Dendritic cell treated with granulocyte-macrophage colony-stimulating factor and Interleukin-4, amounts not matched to agents 40 ng/mL and 50 ng/mL, for 4 days (primary cell): ENCODE measurements around the gene C14orf132.

Experiments
- H3K27ac Mint-ChIP-seq: one replicate; pipeline ENCODE4 v1.8.0; 2022; ENCODE audit warnings: mild to moderate bottlenecking, mixed read lengths
- H3K27me3 Mint-ChIP-seq: one replicate; pipeline ENCODE4 v1.8.0; 2022; ENCODE audit warnings: mild to moderate bottlenecking, mixed read lengths
- H3K36me3 Mint-ChIP-seq: one replicate; pipeline ENCODE4 v1.8.0; 2022; ENCODE audit warnings: low read depth, mixed read lengths
- H3K4me1 Mint-ChIP-seq: one replicate; pipeline ENCODE4 v1.8.0; 2022; ENCODE audit warnings: low read depth, mixed read lengths
- H3K4me3 Mint-ChIP-seq: one replicate; pipeline ENCODE4 v1.8.0; 2022; ENCODE audit warnings: mild to moderate bottlenecking, moderate library complexity, mixed read lengths
- H3K9me3 Mint-ChIP-seq: one replicate; pipeline ENCODE4 v1.8.0; 2022; ENCODE audit warnings: mixed read lengths
- intact Hi-C: fragments of 100-400 bp; cut with micrococcal nuclease; formaldehyde crosslinking; loops from one replicate; pipeline ENCODE4 v1.15.0; 2022

C14orf132 gene

DNA sequence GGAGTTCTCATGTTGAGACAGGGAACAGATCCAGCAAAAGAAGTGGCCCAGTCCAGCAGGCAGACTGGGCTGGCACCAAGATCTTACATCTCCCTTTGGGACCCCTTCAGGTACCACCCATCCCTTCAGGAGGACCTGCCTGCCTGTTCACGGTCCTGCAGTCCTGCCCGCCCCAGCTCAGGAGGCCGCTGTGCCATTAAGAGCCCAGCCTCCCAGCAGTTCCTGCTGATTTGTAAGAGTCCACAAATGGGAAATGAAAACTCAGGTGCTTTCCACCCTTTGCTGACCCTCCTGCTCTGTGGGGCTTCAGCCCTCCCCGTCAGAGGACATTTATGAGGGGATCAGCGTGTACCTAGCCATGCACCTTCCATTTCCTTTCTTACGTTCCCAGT lies 39.5 kb downstream of the C14orf132 start:
- Mint-ChIP-seq H3K27ac (no peak overlapping the region), H3K9me3 (no peaks in the 10 kb centered on the region), H3K36me3 (no peaks in the 10 kb centered on the region), H3K27me3 (peaks cover 3% of the 10 kb centered on the region), H3K4me3 (no peak overlapping the region), H3K4me1 (no peaks in the 10 kb centered on the region)
- intact Hi-C loops, result no loop called here

DNA sequence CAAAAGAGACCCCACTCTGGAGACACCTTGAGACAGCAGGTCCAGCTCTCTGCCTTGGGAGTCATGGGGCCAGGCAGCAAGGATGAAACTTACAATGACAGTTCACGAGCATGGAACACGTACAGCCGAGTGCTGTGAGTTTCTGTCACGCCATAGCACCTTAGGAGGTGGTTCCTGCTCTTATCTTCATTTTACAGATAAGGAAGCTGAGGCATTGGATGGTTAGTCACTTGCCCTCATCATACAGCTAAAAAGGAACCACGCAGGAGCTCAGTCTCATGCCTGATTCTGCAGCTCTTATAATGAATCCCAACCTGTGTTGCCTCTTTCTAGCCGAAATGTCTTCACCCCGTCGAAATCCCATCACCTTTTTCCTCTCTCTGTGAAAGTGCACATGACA lies 39.9 kb downstream of the C14orf132 start:
- intact Hi-C loops, result no loop called here
- Mint-ChIP-seq H3K9me3 (no peaks in the 10 kb centered on the region), H3K4me1 (no peaks in the 10 kb centered on the region)

DNA sequence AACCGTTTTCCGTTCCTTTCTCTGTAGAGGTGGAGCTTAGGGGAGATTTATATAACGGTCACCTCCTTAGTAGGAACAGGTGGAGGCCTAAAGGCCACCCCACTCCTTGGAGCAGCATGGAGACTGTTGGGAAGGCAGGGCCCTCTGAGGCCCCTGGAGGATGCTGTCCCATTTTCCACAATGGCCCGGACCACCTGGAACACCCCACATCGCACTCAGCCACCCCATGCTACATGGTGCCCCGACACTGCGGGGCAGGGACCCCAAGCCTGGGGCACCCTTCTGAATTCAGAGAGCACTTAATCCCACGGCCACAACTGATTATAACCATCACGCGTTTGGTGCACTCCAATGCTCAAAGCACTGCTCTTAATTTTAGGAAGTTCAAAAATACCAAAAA lies 41.4 kb downstream of the C14orf132 start:
- Mint-ChIP-seq H3K4me3 (no peak overlapping the region), H3K27me3 (peaks cover 2% of the 10 kb centered on the region), H3K27ac (no peak overlapping the region), H3K4me1 (no peaks in the 10 kb centered on the region), H3K36me3 (no peaks in the 10 kb centered on the region), H3K9me3 (no peaks in the 10 kb centered on the region)
- intact Hi-C loops, result no loop called here

More for the DNA sequence above, 39.9 kb downstream of the C14orf132 start:
- Mint-ChIP-seq H3K27me3 (peaks cover 2% of the 10 kb centered on the region), H3K27ac (no peak overlapping the region), H3K4me3 (no peak overlapping the region), H3K36me3 (no peaks in the 10 kb centered on the region)

DNA sequence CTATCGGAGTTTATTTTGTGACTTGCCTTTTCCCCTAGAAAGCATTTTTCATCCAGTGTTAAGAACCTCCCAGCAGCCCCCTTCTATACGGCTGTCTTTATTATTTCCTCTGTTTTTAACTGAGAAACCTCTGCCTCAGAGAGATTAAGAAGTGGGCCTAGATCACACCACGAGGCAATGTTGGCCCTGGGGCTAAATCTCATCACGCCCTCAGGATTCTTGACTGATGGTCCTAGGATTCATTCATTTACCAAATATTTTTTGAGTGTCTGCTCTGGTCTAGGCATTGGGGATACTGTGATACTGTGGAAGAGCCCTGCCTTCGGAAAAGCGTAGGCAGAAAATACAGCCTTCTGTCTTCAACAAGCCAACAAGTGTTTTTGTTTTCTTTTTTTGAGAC lies 42.1 kb downstream of the C14orf132 start:
- Mint-ChIP-seq H3K9me3 (no peaks in the 10 kb centered on the region), H3K27me3 (peaks cover 2% of the 10 kb centered on the region), H3K4me1 (no peaks in the 10 kb centered on the region), H3K36me3 (no peaks in the 10 kb centered on the region), H3K27ac (no peak overlapping the region), H3K4me3 (no peak overlapping the region)
- intact Hi-C loops, result no loop called here

DNA sequence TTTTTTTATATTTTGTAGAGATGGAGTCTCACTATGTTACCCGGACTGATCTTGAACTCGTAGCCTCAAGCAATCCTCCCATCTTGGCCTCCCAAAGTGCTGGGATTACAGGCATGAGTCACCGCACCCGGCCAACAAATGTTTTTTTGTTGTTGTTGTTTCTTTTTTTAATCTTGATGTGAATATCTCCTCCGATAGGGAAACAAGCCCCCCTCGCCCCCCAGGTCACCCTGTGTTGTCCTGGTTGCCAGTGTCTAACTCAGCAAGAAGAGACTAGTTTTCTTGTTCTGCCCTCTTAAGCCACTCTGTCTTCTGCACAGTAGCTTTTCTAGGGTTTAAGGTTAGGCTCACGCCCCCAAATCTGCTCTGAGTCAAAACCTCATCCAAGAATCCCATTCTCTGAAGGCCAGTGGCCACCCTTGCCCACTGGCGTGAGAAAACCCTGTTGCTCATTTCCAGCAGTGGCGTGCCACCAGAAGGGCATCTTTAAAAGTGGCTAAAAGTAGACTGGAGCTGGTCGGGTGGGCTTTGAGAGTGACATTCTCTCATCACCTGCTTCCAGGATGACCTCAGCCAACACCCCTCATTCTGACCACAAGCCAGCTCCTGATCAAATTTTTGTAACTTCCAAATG lies 42.7 kb downstream of the C14orf132 start:
- no peaks in the 10 kb centered on the region for H3K9me3 Mint-ChIP-seq
- no peak overlapping the region for H3K4me3 Mint-ChIP-seq
- intact Hi-C loops, result no loop called here
- H3K27me3 Mint-ChIP-seq, result peaks cover 2% of the 10 kb centered on the region
- no peak overlapping the region for H3K27ac Mint-ChIP-seq
- H3K4me1 Mint-ChIP-seq, result no peaks in the 10 kb centered on the region
- no peaks in the 10 kb centered on the region for H3K36me3 Mint-ChIP-seq

DNA sequence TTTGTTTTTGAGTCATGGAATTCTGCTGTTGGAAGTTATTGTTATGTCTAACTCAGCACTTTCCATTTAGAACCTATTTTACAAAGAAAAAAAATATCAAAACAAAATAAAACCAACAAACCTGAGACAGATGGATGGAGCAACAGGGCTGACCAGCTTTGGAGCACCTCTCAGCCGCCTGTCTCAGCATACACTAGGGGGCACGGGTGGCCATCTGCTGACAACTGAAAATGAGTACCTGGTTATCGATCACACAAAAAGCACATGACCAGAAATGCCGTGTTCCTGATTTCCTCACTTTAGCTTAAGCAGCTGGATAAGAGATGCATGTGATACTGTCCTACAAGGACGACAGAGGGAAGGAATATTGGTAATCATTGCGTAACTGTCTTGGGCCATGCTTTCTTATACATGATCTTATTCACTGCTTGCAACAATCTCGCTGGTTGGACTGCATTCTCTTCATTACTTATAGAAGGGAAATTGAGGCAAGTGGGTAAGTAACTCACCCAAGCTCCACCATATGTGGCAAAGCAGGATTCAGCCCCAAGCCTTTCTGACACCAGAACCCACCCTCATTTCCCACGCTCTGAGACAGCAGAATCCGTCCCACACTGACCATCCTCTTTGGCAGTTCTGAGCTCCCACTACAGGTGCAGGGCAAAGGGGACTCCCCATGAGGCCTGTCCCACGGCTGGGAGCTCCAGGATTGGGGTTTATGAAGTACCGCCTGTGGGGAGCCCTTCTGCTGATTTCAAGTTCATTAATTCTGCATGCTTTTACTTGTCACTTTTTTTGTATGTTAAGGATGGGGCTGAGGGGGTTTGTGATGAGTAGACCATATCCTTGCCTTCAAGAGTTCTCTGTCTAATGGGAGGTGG lies 43.5 kb downstream of the C14orf132 start:
- Mint-ChIP-seq H3K4me1 (no peaks in the 10 kb centered on the region), H3K36me3 (no peaks in the 10 kb centered on the region), H3K27me3 (peaks cover 2% of the 10 kb centered on the region), H3K27ac (no peak overlapping the region), H3K4me3 (no peak overlapping the region), H3K9me3 (no peaks in the 10 kb centered on the region)
- intact Hi-C loops, result no loop called here

DNA sequence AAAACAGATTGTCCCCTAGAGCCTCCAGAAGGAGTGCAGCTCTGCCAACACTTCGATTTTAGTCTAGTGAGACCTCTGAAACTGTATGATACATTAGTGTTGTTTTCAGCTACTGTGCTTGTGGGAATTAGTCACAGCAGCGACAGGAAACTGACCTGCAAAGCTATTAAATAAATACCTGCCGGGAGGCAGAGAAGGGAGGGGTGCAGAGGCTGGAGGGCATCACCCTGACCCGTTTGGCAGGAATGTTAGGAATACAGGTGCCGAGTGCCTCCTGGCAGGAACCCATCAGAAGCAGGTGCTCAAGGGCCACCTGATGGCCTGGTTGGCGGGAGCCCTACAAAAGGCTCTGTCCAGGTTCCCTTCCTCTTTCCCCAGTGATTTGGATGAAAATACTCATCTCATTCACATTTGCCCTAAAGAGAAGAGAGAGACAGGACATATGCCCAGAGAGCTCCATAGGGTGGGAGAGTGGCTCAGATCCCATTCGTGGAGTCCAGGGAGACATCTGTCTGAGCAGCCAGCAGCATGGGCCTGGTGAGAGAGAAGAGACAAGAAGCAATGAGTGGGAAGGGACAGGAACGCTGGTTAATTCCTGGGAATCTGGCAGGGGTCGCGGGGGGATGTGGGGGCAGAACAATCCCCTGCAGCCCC lies 44.6 kb downstream of the C14orf132 start:
- no peaks in the 10 kb centered on the region for H3K27me3 Mint-ChIP-seq
- no peaks in the 10 kb centered on the region for H3K9me3 Mint-ChIP-seq
- H3K4me1 Mint-ChIP-seq, result no peaks in the 10 kb centered on the region

DNA sequence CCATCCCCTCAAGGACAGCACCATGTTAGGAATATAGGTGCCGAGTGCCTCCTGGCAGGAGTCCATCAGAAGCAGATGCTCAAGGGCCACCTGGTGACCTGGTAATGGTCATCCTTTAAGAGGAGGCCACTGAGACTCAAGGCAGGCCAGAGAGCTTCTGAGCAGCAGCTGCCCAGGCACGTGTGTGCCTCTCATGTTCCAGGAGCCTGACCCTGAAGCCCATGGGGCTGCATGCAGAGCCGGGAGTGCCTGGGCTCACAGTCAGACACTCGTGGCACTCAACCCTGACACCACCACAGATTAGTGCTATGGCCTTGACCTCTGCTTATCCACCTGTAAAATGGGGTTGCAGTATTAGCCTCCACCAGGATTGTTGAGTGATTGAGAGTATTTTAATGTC lies 45.6 kb downstream of the C14orf132 start:
- no peaks in the 10 kb centered on the region for H3K27me3 Mint-ChIP-seq
- no peaks in the 10 kb centered on the region for H3K36me3 Mint-ChIP-seq
- intact Hi-C loops, result no loop called here
- no peaks in the 10 kb centered on the region for H3K4me1 Mint-ChIP-seq
- H3K27ac Mint-ChIP-seq, result no peak overlapping the region
- no peaks in the 10 kb centered on the region for H3K9me3 Mint-ChIP-seq
- no peak overlapping the region for H3K4me3 Mint-ChIP-seq

More for the DNA sequence above, 44.6 kb downstream of the C14orf132 start:
- no peaks in the 10 kb centered on the region for H3K36me3 Mint-ChIP-seq
- no peak overlapping the region for H3K4me3 Mint-ChIP-seq
- no peak overlapping the region for H3K27ac Mint-ChIP-seq
- intact Hi-C loops, result no loop called here

DNA sequence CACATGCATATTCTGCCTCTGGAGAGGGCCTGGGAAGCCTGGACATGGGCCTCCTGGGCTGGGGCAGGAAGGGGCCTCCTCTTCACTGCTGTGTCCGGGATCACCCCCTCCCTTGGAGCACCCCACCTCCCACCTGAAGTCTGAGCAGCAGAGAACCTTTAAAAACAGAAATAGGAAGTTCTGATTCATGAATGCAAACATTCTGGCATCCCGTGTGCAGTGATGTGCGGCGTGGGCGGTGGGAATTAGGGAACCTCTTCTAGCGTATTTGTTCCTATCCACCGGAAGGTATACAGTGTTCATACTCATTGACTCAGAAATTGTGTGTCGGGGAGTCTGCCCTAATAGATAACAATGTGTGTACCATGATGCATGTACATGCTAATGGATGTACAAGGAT lies 46.2 kb downstream of the C14orf132 start:
- H3K4me3 Mint-ChIP-seq, result no peak overlapping the region
- no peaks in the 10 kb centered on the region for H3K9me3 Mint-ChIP-seq
- intact Hi-C loops, result no loop called here
- H3K27ac Mint-ChIP-seq, result no peak overlapping the region
- no peaks in the 10 kb centered on the region for H3K36me3 Mint-ChIP-seq
- no peaks in the 10 kb centered on the region for H3K4me1 Mint-ChIP-seq
- no peaks in the 10 kb centered on the region for H3K27me3 Mint-ChIP-seq

DNA sequence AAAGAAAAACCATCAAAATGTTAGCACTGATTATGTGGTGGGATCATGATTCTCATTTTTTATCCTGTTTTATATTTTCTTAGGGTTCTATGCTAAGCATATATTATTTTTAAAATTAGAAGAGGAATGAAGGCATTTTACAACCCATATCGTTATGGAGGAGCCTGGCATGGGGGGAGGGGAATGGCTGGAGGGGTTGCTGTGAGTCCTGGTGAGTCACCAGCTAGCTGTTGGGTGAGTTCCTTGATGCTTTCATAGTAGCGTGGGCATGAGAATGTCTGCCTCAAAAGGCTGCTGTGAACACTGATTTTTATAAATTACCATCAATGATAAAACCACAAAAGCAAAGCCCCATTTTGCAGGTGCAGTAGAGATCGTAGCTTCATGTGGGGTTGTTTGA lies 46.9 kb downstream of the C14orf132 start:
- intact Hi-C loops, result no loop called here
- H3K36me3 Mint-ChIP-seq, result no peaks in the 10 kb centered on the region
- H3K4me1 Mint-ChIP-seq, result no peaks in the 10 kb centered on the region
- no peaks in the 10 kb centered on the region for H3K27me3 Mint-ChIP-seq
- no peak overlapping the region for H3K4me3 Mint-ChIP-seq
- H3K9me3 Mint-ChIP-seq, result no peaks in the 10 kb centered on the region
- no peak overlapping the region for H3K27ac Mint-ChIP-seq

DNA sequence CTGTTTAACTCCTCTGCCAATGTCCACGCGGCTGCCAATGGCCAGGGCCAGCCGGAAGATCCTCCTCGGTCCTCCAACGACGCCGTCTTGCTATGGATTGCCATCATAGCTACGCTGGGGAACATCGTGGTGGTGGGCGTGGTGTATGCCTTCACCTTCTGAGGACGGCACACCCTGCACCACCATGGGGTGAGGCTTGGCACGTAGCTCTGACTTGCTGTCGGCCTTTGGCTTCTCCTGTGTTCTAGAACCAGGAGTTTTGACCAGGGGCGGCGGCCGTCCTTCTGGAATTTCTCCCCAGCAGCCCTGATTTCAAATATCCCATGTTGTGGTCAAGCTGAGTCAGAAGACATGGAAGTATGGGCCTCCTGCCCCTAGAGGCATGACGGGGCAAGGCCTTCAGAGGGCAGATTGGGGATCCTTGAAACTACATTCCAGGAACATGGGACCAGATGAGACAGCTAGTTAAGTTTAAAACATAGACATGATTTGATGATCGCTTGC lies 47.5 kb downstream of the C14orf132 start:
- no peak overlapping the region for H3K27ac Mint-ChIP-seq
- no peaks in the 10 kb centered on the region for H3K9me3 Mint-ChIP-seq
- no peaks in the 10 kb centered on the region for H3K27me3 Mint-ChIP-seq
- H3K4me1 Mint-ChIP-seq, result no peaks in the 10 kb centered on the region
- intact Hi-C loops, result no loop called here
- H3K36me3 Mint-ChIP-seq, result no peaks in the 10 kb centered on the region
- H3K4me3 Mint-ChIP-seq, result no peak overlapping the region

DNA sequence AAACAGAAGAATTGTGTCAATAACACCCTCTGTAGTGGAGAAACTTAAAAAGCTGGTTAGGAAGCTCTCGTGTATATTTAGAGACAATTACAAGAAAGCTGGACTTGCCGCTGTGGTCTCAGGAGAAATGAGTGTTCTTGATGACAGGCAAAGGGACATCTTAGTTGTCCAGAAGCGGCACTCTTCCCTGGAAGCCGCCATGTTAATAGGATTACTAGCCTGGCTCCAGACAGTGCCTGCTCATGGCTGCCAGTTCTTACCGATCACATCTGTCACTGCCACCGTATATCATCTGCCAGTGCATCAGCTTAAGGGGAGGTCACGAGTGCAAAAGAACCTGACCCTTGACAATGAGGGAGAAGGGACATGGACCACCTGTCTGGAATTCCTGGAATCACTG lies 48.9 kb downstream of the C14orf132 start:
- no peaks in the 10 kb centered on the region for H3K36me3 Mint-ChIP-seq
- no peaks in the 10 kb centered on the region for H3K4me1 Mint-ChIP-seq
- H3K9me3 Mint-ChIP-seq, result no peaks in the 10 kb centered on the region
- H3K27ac Mint-ChIP-seq, result no peak overlapping the region
- no peak overlapping the region for H3K4me3 Mint-ChIP-seq
- no peaks in the 10 kb centered on the region for H3K27me3 Mint-ChIP-seq
- intact Hi-C loops, result no loop called here

DNA sequence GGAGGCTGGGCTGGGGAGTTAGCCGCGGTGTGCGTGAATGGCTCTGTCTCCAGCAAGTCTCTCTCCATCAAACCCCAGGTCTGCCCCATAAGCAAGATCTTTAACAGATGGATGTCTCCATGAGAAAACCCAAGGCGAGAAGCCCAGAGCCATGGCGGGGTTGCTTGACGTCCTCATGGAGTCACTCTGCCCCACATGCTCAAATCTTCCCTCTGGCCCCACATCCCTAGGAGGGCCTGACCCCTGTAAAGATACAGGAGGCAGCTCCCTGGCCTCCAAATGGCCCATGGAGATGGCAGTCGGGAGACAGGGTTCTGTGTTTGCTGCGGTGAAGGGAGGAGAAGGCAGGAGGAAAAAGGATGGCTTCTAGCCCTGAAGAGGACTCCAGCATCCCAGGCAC lies 49.3 kb downstream of the C14orf132 start:
- intact Hi-C loops, result no loop called here
- no peaks in the 10 kb centered on the region for H3K9me3 Mint-ChIP-seq
- no peak overlapping the region for H3K27ac Mint-ChIP-seq
- no peak overlapping the region for H3K4me3 Mint-ChIP-seq
- no peaks in the 10 kb centered on the region for H3K4me1 Mint-ChIP-seq
- no peaks in the 10 kb centered on the region for H3K36me3 Mint-ChIP-seq
- H3K27me3 Mint-ChIP-seq, result no peaks in the 10 kb centered on the region

DNA sequence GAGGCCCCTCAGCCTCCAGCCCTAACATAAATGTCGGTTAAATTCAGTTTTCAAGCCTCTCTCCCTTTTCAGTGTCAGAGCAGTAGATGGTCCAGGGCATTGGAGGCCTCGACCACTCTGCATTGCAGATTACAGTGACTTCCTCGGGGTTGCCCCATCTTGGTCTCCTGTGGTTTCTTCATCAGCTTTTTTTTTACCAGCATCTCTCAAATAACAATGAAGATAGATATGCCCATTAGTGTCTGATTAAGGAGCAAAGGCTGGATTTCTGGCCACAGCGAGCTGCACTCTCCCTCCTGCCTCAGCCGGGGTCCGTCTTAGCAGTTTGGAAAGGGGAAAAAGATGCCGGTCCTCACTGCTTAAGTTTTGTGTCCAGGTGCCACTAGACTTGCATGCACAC lies 49.7 kb downstream of the C14orf132 start:
- intact Hi-C loops, result no loop called here
- Mint-ChIP-seq H3K27ac (no peak overlapping the region), H3K9me3 (no peaks in the 10 kb centered on the region), H3K36me3 (no peaks in the 10 kb centered on the region), H3K4me3 (no peak overlapping the region), H3K27me3 (no peaks in the 10 kb centered on the region), H3K4me1 (no peaks in the 10 kb centered on the region)
